ENCODE measurements around the gene MIX23. TPM values are rescaled to one million over a fixed set of nuclear protein-coding genes. Genes with fewer than 3 reads are reported as not detected.

Gene MIX23
- total RNA-seq, 1 experiment from 2014 or later, result 76.2 TPM

DNA sequence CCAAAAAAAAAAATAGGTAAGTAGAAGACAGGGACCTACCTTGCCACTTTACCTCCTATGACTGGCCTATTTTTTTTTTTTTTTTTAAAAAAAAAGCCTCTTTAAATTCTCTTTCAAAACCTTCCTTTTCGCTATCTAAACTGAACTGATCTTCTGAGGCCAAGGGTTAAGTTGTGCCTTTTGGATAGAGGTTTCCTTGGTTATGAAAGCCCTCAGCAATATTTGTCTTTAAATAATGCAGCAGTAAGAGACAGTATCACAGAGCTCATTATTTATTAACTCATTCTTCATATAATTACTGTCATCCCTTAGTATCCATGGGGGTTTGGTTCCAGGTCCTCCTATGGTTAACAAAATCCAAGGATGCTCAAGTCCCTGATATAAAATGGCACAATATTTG, 9.0 kb downstream of the MIX23 start:
- Histone ChIP-seq H3K36me3 (ENCODE audit: control insufficient read depth in 1 of 2, insufficient read depth in 2 of 2, low read length in 2 of 2) (peaks cover 2 to 15% of the 10 kb centered on the region in 2 experiments; a peak in 1 of 4 replicates), H3K9me3 (ENCODE audit: control insufficient read depth in 1 of 2, insufficient read depth in 1 of 2, low read depth in 1 of 2, low read length in 2 of 2) (no peaks in the 10 kb centered on the region), H3K27me3 (ENCODE audit: insufficient read depth, low read length) (no peaks in the 10 kb centered on the region), H3K4me2 (ENCODE audit: low read length) (no peak overlapping the region), H3K27ac (ENCODE audit: low read depth, low read length) (no peak overlapping the region), H3K79me2 (ENCODE audit: insufficient read depth, low read length) (peaks cover 99% of the 10 kb centered on the region), H2AFZ (ENCODE audit: low read depth, low read length, poor library complexity, severe bottlenecking) (no peak overlapping the region), H3K9ac (ENCODE audit: low read length) (no peak overlapping the region), H4K20me1 (ENCODE audit: insufficient read depth) (no peaks in the 10 kb centered on the region), H3K4me3 (replicated peaks in 1 of 2; ENCODE audit: low read depth in 1 of 2, low read length in 2 of 2) (no peak overlapping the region), H3K9me2 (ENCODE audit: insufficient read depth) (no peaks in the 10 kb centered on the region), H3K4me1 (ENCODE audit: control insufficient read depth in 1 of 2, insufficient read depth in 2 of 2, low read length in 2 of 2) (no peaks in the 10 kb centered on the region)
- DNase-seq (ENCODE audit: low read depth, low spot score) (no peak), ATAC-seq (no peak)
- TF ChIP-seq, protein P1, sequence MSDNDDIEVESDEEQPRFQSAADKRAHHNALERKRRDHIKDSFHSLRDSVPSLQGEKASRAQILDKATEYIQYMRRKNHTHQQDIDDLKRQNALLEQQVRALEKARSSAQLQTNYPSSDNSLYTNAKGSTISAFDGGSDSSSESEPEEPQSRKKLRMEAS (IDR thresholded peaks at IDR 0.05), result no peak
- TF ChIP-seq, protein P2, sequence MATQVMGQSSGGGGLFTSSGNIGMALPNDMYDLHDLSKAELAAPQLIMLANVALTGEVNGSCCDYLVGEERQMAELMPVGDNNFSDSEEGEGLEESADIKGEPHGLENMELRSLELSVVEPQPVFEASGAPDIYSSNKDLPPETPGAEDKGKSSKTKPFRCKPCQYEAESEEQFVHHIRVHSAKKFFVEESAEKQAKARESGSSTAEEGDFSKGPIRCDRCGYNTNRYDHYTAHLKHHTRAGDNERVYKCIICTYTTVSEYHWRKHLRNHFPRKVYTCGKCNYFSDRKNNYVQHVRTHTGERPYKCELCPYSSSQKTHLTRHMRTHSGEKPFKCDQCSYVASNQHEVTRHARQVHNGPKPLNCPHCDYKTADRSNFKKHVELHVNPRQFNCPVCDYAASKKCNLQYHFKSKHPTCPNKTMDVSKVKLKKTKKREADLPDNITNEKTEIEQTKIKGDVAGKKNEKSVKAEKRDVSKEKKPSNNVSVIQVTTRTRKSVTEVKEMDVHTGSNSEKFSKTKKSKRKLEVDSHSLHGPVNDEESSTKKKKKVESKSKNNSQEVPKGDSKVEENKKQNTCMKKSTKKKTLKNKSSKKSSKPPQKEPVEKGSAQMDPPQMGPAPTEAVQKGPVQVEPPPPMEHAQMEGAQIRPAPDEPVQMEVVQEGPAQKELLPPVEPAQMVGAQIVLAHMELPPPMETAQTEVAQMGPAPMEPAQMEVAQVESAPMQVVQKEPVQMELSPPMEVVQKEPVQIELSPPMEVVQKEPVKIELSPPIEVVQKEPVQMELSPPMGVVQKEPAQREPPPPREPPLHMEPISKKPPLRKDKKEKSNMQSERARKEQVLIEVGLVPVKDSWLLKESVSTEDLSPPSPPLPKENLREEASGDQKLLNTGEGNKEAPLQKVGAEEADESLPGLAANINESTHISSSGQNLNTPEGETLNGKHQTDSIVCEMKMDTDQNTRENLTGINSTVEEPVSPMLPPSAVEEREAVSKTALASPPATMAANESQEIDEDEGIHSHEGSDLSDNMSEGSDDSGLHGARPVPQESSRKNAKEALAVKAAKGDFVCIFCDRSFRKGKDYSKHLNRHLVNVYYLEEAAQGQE (IDR thresholded peaks at IDR 0.05; ENCODE audit: low read depth), result no peak
- TF ChIP-seq YY1 (IDR thresholded peaks at IDR 0.05; ENCODE audit: extremely low read depth, insufficient replicate concordance, low read depth, low read length) (no peak), SRF (IDR thresholded peaks at IDR 0.05; ENCODE audit: low read depth) (no peak), RAD21 (IDR thresholded peaks at IDR 0.05; ENCODE audit: low read depth) (no peak), ZNF274 (IDR thresholded peaks at IDR 0.05; ENCODE audit: low read depth, low read length) (no peak), ATF3 (IDR thresholded peaks at IDR 0.05) (no peak), EZH2phosphoT487 (IDR thresholded peaks at IDR 0.05; ENCODE audit: borderline replicate concordance) (no peak), CBX3 (IDR thresholded peaks at IDR 0.05; ENCODE audit: low read depth) (no peak)
- TF ChIP-seq, protein P3, sequence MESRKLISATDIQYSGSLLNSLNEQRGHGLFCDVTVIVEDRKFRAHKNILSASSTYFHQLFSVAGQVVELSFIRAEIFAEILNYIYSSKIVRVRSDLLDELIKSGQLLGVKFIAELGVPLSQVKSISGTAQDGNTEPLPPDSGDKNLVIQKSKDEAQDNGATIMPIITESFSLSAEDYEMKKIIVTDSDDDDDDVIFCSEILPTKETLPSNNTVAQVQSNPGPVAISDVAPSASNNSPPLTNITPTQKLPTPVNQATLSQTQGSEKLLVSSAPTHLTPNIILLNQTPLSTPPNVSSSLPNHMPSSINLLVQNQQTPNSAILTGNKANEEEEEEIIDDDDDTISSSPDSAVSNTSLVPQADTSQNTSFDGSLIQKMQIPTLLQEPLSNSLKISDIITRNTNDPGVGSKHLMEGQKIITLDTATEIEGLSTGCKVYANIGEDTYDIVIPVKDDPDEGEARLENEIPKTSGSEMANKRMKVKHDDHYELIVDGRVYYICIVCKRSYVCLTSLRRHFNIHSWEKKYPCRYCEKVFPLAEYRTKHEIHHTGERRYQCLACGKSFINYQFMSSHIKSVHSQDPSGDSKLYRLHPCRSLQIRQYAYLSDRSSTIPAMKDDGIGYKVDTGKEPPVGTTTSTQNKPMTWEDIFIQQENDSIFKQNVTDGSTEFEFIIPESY (IDR thresholded peaks at IDR 0.05; ENCODE audit: extremely low read depth, insufficient replicate concordance, low read length), result no peak
- POLR2A ChIA-PET, result no interaction called here
- BruUV-seq (replicated peaks), result no TSS peak
- CTCF ChIA-PET, result interaction anchor here (0.7 kb wide), 1 partner anchor 10 kb away, joined by 3 read pairs; the partner anchor contains the start of gene FAM162A
- intact Hi-C loops (cut with micrococcal nuclease), result no loop called here
- RAD21 ChIA-PET (ENCODE audit: low non-redundant PET in 1 of 2, low total read pairs in 2 of 2, uncharacterized antibody in 2 of 2, unreplicated experiment in 2 of 2), result no interaction called here

All from HCT116 (cell line).